Heart left ventricle (tissue), 16 donors: ENCODE results near the gene GRIK5. TPM values are rescaled to one million over a fixed set of nuclear protein-coding genes. Genes with fewer than 3 reads are reported as not detected.

Experiments
- ATAC-seq, 4 donors: fragments of 200-7000 bp; cut with Tn5 transposase; one replicate each; pipeline ENCODE4 v1.9.1; 2020 to 2022; ENCODE audit warnings: moderate library complexity in 4 of 4, mild to moderate bottlenecking in 3 of 4, moderate number of reproducible peaks in 1 of 4
- DNase-seq, 5 donors: peaks; one replicate each; pipeline ENCODE4 v3.0.0-alpha.2; 2020
- H3K27ac ChIP-seq, 12 donors: fragments of 200-600 bp; sonication (generic) in 4 of 12; one replicate each; pipeline versions ENCODE4 v1.5.0 to v1.8.0; 2016 to 2022; ENCODE audit warnings: mild to moderate bottlenecking in 2 of 12
- H3K27me3 ChIP-seq, 9 donors: fragments of 200-600 bp; sonication (generic) in 2 of 9; one replicate each; pipeline versions ENCODE4 v1.5.1 to v1.8.0; 2016 to 2022; ENCODE audit warnings: mild to moderate bottlenecking in 3 of 9
- H3K36me3 ChIP-seq, 9 donors: fragments of 200-600 bp; sonication (generic) in 2 of 9; one replicate each; pipeline versions ENCODE4 v1.5.0 to v1.8.0; 2018 to 2022; ENCODE audit warnings: mild to moderate bottlenecking in 2 of 9
- H3K4me1 ChIP-seq, 12 donors: fragments of 200-600 bp; sonication (generic) in 4 of 12; one replicate each; pipeline versions ENCODE4 v1.5.0 to v1.8.0; 2016 to 2022; ENCODE audit warnings: mild to moderate bottlenecking in 3 of 12
- H3K4me3 ChIP-seq, 12 donors: fragments of 200-600 bp; sonication (generic) in 4 of 12; one replicate each; pipeline versions ENCODE4 v1.5.0 to v1.8.0; 2017 to 2022; ENCODE audit warnings: mild to moderate bottlenecking in 9 of 12, moderate library complexity in 4 of 12
- H3K9me3 ChIP-seq, 12 donors: fragments of 200-600 bp; sonication (generic) in 4 of 12; one replicate each; pipeline versions ENCODE4 v1.5.0 to v1.8.0; 2016 to 2022; ENCODE audit warnings: mild to moderate bottlenecking in 1 of 12
- POLR2A ChIP-seq, 2 donors: fragments of 450-650 bp; IDR thresholded peaks; one replicate each; pipeline ENCODE4 v1.6.1; 2017; ENCODE audit warnings: antibody characterized with exemption in 2 of 2, mild to moderate bottlenecking in 2 of 2, moderate library complexity in 2 of 2
- WGBS, 4 donors: extraction: QIAGEN DNeasy Blood & Tissue Kit in 2 of 4; methylation state at CpG; one replicate each; pipeline versions ENCODE4 v1.1.5 to v1.1.7; 2013 to 2018; 5-methylcytosine and 5-hydroxymethylcytosine counted together
- intact Hi-C, 10 donors: fragments of 100-400 bp; cut with DNase I; formaldehyde crosslinking; loops; one replicate each; pipeline versions ENCODE4 v1.11.1 to v1.14.2; 2022
- polyA plus RNA-seq, 2 donors: library from polyadenylated mRNA; stranded (reverse); fragments of 200-250 nt; gene quantifications; one replicate each; pipeline ENCODE4 v1.2.3, GENCODE V29; 2013
- total RNA-seq, 9 donors: library from RNA; depleted of rRNA in 2 of 9; stranded (reverse); fragments of >200 nt in 2 of 9; fragmentation: NEBNext Ultra II Directional in 3 of 9; extraction: Animal tissue kit (Norgen Biotek cat#: 25700) in 3 of 9; gene quantifications; one replicate each; pipeline versions ENCODE4 v1.1.0 to v1.2.4, GENCODE V29; 2016 to 2023
- TF ChIP-seq, protein P1 (sequence below), 12 donors: fragments of 200-600 bp; sonication (generic) in 4 of 12; IDR thresholded peaks; one replicate each; pipeline versions ENCODE4 v1.5.0 to v1.8.0; 2018 to 2022; ENCODE audit warnings: antibody characterized with exemption in 12 of 12, mild to moderate bottlenecking in 5 of 12
- donor health status: ischemic (EF 13 %, LVEDD 7.1; RV severe dilation, severe dysfunction).
- donor health status: healthy with polysubstance abuse.
- donor health status: DM: no; HTN: yes; CAD: no.
- donor health status: DM: no; HTN: no; CAD: no.
- donor health status: ischemic (EF 25% LVEDD 6.9; RV normal size, moderate dysfunction).
- donor health status: ischemic (EF 25% LVEDD 5.7; RV mildly dilated, moderate dysfunction).
- donor health status: healthy.
- donor health status: DM: yes; HTN: yes; CAD: no.
- donor health status: ischemic (EF 35%, LVEDD 5.7; RV mildly dilated, moderate dysfunction).
- donor health status: nonischemic (EF 11% LVEDD 7.7; RV severe dilation, severe dysfunction).
- donor health status: DM: yes; HTN: yes; CAD: no.
- donor health status: PGD.
- donor health status: ischemic (EF 29% LVEDD 5.4; RV normal size, mild dysfunction).
- donor health status: nonischemic (EF 23%, LVEDD 6.1; RV moderate dilation, normal function).

Gene GRIK5
- total and polyA plus RNA-seq, 11 donors: 0.28 to 9.0 (median 2.5) TPM

GRCh38 chr19:42023943-42024260 is 46.1 kb downstream of the GRIK5 start:
- intact Hi-C loops: no loop called here
- DNase-seq (peak in 1 of 5 donors; percentile 26), ATAC-seq (no peak)
- peaks cover 0 to 29% (median 5%) of the 10 kb centered on the region in 12 donors for H3K4me1 ChIP-seq
- no peaks in the 10 kb centered on the region for H3K36me3 ChIP-seq
- H3K27me3 ChIP-seq: no peaks in the 10 kb centered on the region
- no peaks in the 10 kb centered on the region for H3K9me3 ChIP-seq
- peak overlapping the region in 8 of 12 donors; percentile 39 to 80 (median 65) for H3K27ac ChIP-seq
- TF ChIP-seq, protein P1, sequence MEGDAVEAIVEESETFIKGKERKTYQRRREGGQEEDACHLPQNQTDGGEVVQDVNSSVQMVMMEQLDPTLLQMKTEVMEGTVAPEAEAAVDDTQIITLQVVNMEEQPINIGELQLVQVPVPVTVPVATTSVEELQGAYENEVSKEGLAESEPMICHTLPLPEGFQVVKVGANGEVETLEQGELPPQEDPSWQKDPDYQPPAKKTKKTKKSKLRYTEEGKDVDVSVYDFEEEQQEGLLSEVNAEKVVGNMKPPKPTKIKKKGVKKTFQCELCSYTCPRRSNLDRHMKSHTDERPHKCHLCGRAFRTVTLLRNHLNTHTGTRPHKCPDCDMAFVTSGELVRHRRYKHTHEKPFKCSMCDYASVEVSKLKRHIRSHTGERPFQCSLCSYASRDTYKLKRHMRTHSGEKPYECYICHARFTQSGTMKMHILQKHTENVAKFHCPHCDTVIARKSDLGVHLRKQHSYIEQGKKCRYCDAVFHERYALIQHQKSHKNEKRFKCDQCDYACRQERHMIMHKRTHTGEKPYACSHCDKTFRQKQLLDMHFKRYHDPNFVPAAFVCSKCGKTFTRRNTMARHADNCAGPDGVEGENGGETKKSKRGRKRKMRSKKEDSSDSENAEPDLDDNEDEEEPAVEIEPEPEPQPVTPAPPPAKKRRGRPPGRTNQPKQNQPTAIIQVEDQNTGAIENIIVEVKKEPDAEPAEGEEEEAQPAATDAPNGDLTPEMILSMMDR (IDR thresholded peaks at IDR 0.05): no peak
- no peak for TF ChIP-seq POLR2A (IDR thresholded peaks at IDR 0.05)
- 78 to 87% (median 83%) methylated on average over 4 of the region's 4 CpGs for WGBS, 4 donors
- no peak overlapping the region for H3K4me3 ChIP-seq

DNA sequence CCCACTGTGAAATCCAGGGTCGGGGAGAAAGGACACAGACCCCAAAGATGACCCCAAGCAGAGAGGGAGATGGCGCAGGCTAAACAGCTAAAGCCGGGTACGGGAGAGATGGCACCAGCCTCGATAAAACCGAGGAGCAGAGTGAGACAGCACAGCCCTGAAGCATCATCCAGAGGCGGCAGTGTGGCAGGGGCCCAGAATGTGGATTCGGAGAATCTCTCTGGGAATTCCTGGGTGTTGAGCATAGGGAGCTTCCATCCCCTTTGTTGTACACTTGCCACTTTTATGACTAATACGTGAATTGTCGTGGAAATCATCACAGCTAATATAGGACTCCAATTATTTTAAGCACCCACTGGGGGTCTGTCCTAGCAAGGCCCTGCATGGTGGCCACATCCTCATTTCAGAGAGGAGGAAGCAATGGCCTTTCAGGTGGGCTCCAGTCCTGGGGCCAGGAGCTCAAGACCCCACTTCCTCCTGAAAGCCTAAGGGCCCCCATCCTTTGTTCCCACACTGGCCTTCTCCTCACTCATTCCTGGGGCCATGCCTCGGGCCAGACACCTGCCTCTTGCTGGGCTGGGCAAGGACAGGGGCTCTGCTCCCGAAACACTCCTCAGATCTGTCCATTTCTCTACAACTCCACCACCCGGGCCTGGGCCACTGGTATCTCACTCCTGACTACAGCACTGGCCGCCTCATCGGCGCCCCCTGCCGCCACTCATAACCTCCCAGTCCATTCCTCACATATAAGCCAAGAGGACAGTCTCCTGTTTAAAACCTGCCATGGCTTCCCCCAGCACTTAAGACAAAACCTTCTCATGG is 46.7 kb downstream of the GRIK5 start:
- Histone ChIP-seq H3K4me3 (no peak overlapping the region), H3K4me1 (peaks cover 0 to 29% (median 5%) of the 10 kb centered on the region in 12 donors), H3K36me3 (no peaks in the 10 kb centered on the region), H3K27ac (peak overlapping the region in 2 of 12 donors; percentile 66 to 80), H3K27me3 (no peaks in the 10 kb centered on the region), H3K9me3 (no peaks in the 10 kb centered on the region)
- peak in 1 of 5 donors; percentile 41 for DNase-seq
- intact Hi-C loops: no loop called here
- TF ChIP-seq POLR2A (IDR thresholded peaks at IDR 0.05): no peak
- TF ChIP-seq, protein P1 (IDR thresholded peaks at IDR 0.05): peak in 3 of 12 donors; percentile 16 to 23 (median 20)
- 69 to 77% (median 74%) methylated on average over 17 of the region's 17 CpGs for WGBS, 4 donors
- no peak for ATAC-seq

GRCh38 chr19:42022616-42023015 is 47.4 kb downstream of the GRIK5 start:
- no peak for TF ChIP-seq POLR2A (IDR thresholded peaks at IDR 0.05)
- TF ChIP-seq, protein P1 (IDR thresholded peaks at IDR 0.05): no peak
- intact Hi-C loops: no loop called here
- ATAC-seq (no peak), DNase-seq (peak in 2 of 5 donors; percentile 18 to 48)
- H3K36me3 ChIP-seq: no peaks in the 10 kb centered on the region
- 32 to 37% (median 35%) methylated on average over 5 of the region's 5 CpGs for WGBS, 4 donors
- no peaks in the 10 kb centered on the region for H3K27me3 ChIP-seq
- no peak overlapping the region for H3K27ac ChIP-seq
- H3K4me3 ChIP-seq: no peak overlapping the region
- peaks cover 0 to 29% (median 5%) of the 10 kb centered on the region in 12 donors for H3K4me1 ChIP-seq
- no peaks in the 10 kb centered on the region for H3K9me3 ChIP-seq

GRCh38 chr19:42021185-42021584 is 48.8 kb downstream of the GRIK5 start:
- Histone ChIP-seq H3K4me1 (peaks cover 0 to 29% (median 5%) of the 10 kb centered on the region in 12 donors), H3K27me3 (no peaks in the 10 kb centered on the region), H3K9me3 (no peaks in the 10 kb centered on the region), H3K36me3 (no peaks in the 10 kb centered on the region), H3K27ac (no peak overlapping the region), H3K4me3 (no peak overlapping the region)
- no peak for DNase-seq
- ATAC-seq: no peak
- no peak for TF ChIP-seq POLR2A (IDR thresholded peaks at IDR 0.05)
- TF ChIP-seq, protein P1 (IDR thresholded peaks at IDR 0.05): no peak
- WGBS, 4 donors: 76 to 87% (median 82%) methylated on average over 15 of the region's 15 CpGs
- intact Hi-C loops: no loop called here
